HG03196 (cell line): ENCODE measurements around the gene GIT1.

ENCODE experiments used
- ATAC-seq: cut with Tn5 transposase; IDR thresholded peaks from one replicate; pipeline ENCODE4 v1.9.1; 2021; ENCODE audit not compliant: unreplicated experiment

Gene GIT1

DNA sequence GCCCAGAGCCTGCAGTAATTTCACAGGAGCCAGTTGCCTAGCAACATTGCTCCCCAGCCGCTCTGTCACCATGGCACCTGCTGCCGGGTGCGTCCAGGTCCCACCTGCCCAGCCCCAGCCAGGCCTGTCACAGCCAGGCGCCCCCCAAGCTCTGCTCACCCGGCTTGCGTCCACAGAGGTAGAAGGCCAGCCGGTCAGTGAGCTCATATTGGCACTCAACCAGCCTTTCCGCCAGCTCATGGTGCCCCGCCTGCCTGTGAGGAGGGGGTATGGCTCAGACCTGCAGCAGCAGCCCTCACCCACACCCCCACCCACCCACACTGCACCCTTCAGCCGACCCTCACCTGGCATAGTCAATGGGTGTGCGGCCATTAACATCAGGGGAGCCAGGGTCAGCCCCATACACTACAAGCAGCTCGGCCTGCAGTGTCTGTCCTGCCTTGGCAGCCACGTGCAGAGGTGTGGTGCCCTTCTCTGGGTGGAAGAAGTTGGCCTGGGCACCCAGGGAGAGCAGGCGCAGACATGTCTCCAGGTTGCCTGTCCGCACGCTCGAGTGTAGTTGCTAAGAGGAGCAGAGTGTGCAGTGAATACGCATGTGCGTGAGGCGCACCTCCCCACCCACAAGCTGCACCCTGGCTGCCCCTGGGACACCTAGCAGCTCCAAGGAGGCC, 7.7 kb downstream of the GIT1 start:
- ATAC-seq, result no peak

- ATAC-seq, result peak; percentile 61
Measured at GRCh38 chr17:29579866-29580771, 9.3 kb downstream of the GIT1 start.

GRCh38 chr17:29578626-29579485, 10.6 kb downstream of the GIT1 start:
- no peak for ATAC-seq

GRCh38 chr17:29577385-29578211, 11.8 kb downstream of the GIT1 start:
- ATAC-seq, result no peak

DNA sequence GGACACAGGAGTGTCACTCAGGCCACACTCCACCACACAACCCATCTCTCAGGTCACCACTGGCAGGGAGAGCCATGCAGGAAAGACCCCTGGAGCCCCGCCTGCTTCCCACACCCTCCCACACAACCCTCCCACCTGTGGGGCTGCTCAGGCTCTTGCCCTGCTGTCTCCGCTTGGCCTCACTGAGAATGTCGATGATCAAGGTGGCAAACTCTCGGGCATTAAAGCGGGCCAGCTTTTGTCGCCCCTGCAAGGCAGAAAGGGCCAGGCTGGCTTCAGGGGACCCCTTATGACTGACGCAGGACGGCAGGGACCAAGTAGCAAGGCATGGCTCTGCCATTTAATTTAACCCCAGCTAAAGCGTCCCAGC, 12.5 kb downstream of the GIT1 start:
- no peak for ATAC-seq

GRCh38 chr17:29576214-29577000, 13.0 kb downstream of the GIT1 start:
- ATAC-seq, result no peak

GRCh38 chr17:29575511-29576213, 13.8 kb downstream of the GIT1 start:
- ATAC-seq, result no peak

- no peak for ATAC-seq
Measured at GRCh38 chr17:29574732-29575510, 14.5 kb downstream of the GIT1 start.

DNA sequence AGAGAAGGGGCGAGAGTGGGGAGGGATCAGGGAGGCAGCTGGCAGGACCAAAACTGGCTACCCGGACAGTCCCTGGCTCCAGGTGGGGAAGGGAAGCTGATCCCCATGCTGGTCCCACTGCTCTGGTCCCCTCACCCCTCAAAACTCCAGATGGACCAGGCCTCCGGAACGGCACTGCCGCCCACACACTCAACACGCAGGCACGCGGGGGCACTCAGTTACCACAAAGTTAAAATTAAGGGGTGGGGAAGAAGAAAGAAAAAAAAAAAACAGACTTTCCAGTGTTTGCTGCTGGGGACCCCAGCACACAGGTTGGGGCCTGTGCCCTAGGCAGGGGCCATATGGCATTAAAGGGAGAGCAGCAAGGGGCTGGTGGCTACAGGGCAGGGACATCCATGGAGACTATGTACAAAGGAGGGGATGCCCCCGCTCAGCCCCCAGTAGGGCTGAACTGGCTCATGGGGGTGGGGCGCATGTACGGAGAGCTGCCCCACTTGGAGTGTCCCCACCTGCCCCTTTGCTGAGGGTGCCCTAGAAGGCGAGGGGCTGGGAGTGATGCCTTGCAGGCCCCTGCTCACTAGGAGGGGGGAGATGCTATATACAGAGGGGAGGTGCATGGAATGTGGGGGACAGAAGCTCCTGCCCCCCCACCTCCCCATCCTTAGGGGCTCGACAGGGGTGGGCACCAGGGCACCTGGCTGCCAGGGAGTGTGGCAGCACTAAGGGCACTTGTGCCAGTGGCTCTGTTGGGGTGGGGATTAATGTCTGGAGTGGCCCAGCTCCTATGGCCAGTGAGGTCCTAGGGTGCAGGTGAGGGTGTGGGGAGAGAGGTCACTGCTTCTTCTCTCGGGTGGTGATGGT, 15.3 kb downstream of the GIT1 start:
- ATAC-seq, result no peak

DNA sequence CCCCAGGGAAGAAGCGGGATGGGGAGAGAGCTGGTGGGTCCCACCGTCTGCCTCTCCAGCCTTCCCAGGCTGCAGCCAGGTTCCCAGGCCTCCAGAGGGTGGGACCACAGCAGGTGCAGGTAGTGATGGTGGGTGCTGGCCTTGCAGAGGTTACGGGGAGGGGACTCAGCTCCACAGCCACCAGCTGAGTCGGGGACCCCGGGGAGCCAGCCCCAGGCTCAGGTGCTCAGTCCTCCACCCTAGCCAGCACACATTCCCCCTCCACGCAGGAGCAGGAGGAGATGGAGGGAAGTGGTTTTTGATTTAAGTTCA, 15.9 kb downstream of the GIT1 start:
- no peak for ATAC-seq

DNA sequence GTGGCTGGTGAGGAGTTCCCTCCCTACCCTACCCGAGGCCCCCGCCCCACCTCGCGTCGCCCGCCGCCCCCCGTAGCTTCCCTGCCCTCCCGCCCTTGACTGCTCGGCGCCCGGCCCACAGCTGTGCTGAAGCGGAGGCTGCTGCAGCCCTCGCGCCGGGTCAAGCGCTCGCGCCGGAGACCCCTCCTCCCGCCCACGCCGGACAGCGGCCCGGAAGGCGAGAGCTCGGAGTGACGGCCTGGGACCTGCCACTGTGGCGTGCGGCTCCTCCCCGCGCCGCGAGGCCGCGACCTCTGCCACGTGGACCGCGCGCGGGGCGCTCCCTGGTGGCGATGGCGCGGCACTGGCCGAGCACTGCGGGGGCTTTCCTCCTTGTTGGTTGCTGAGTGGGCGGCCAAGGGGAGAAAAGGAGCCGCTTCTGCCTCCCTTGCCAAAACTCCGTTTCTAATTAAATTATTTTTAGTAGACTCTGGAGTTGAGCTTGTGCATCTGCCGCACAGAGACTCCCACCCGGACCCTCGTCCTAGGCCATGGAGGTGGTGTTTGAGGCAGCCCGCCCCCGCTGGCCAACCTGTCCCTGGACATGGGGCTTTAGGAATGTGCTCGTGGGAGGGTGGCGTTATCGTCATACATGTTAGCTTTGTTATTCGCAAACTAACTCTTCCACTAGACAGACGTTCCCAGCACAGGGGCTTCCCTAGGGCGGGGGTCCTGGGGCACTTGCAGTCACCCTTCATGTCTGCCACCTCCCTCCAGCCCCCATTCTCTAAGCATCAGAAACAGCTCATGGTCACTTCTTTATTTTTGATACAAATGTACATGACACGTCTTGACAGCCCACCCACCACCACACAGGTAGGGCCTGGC, 16.5 kb downstream of the GIT1 start:
- ATAC-seq, result no peak

GRCh38 chr17:29571883-29572681, 17.4 kb downstream of the GIT1 start:
- ATAC-seq, result no peak

DNA sequence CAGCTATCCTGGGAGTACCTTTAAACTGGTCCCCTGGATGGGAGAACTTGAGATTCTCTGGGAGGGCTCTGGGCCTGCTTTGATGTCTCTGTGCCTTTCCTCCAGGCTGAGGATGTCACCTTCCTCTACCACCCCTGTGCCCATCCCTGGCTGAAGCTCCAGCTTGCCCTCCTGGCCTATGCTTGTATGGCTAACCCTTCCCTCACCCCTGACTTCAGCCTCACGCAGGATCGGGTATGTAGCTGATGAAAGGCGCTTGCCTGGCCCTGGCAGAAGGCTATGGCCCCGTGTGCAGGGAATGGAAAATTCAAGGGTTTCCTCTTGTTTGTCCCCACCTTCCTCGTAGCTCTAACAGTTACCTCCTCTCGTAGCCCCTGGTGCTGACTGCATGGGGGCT, 18.0 kb downstream of the GIT1 start:
- no peak for ATAC-seq

- ATAC-seq, result no peak
Measured at GRCh38 chr17:29570521-29570920, 18.9 kb downstream of the GIT1 start.

DNA sequence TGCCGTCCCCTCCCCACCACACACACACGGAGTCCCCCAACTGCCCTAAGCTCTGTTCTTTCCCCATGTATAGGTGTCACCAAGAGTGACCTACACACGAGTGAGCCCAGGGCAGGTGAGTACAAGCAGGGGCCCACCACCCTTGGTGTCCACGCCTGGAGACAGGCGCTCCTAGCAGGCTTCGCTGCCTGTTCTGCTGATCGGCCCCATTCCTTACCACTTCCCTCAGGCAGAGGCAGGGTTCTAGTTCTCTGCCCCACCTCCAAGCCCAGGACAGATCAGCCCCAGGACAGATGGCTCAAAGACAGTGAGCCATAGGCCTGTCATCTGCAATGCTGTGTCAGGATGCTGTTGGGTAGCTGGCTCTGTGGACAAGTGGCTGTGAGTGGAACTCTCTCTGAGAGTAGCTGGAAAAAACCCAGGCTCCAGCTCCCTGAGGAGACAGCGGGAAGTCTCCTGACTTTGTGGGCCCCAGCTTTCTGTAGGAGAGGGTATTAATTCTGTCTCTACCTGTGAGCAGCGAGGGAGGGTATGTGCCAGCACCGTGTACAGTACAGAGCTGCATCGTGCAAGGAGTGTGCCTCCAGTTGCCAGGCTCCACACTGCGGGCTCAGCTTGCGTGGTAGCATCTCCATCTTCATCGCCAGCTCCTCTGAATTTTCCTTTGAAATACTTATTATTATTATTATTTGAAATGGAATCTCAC, 20.1 kb downstream of the GIT1 start:
- no peak for ATAC-seq
